RPMI7951 (cell line): ENCODE measurements around the gene MOCOS. TPM values are rescaled to one million over a fixed set of nuclear protein-coding genes. Genes with fewer than 3 reads are reported as not detected.
"Not testable (repeated sequence)": the region's sequence is repeated elsewhere in the genome, so short reads cannot be mapped to it uniquely, and the experiment has no call there.

Experiments used
- DNase-seq: peaks from one replicate; pipeline ENCODE4 v3.0.0-alpha.2; 2012; ENCODE audit warnings: low read depth
- total RNA-seq: library from RNA; depleted of rRNA; stranded (reverse); fragments of >200 nt; shearing (Covaris generic); gene quantifications from 2 replicates; pipeline ENCODE4 v1.2.3, GENCODE V29; 2014

Gene MOCOS
- total RNA-seq, 1 experiment from 2014 or later = 4.9 TPM

DNA sequence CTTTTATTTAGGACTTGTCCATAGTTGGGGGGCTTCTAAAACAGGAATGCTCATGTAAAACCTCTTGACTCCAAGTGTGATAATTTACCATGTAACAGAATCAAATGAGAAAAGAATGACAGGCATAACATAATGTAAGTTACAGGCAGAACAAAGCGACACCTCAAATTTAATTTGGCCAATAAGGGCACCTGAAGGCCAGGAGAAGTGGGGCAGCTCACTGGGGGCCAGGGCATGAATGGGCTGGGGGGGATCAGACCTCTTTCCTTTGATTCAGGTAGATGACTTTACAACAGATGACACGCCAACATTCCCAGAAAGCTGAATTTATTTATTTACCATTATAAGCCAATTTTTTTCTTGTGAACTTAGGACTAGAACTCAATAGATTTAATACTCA is 14.5 kb downstream of the MOCOS start:
- DNase-seq = no peak

DNA sequence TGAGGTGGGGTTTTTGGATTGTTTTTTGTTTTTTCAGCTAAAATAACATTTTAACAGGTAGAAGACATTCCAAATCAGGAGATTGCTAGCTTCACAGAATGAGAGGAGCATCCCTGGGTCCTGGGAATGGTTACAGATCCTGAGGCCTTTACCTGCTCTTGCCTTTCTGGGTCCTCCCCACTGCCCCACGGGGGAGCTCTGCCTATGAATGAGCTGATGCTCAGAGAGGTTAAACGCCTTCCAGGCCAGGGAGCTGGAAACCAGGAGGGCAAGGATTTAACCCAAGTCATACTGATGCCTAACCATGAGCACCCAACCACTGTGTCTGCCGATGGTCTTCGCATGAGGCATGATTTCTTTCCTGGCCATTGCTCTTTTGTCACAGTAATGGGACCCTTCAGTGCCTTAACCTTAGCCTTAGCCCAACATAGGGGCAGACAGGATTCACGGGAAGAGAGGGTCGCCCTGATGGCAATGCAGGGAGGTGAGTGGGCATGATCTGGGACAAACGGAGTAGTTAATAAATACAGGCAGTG is 16.1 kb downstream of the MOCOS start:
- DNase-seq = no peak

DNA sequence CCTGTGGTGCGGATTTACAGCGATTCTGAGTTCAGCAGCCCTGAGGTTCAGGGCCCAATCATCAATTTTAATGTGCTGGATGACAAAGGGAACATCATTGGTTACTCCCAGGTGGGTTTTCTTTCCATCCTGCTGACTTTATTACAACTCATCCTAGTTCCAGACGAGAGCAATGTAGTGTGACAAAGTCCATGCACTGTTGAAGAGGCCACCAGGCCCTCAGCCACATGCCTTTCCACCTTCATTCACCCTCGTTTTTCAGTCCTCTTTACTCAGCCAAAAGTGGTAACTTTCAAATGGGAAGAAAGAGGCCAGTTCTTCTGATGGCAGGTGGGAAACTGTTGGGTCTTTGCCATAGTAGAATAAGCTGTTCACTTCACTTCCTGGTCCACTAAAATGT is 17.9 kb downstream of the MOCOS start:
- DNase-seq = no peak

DNA sequence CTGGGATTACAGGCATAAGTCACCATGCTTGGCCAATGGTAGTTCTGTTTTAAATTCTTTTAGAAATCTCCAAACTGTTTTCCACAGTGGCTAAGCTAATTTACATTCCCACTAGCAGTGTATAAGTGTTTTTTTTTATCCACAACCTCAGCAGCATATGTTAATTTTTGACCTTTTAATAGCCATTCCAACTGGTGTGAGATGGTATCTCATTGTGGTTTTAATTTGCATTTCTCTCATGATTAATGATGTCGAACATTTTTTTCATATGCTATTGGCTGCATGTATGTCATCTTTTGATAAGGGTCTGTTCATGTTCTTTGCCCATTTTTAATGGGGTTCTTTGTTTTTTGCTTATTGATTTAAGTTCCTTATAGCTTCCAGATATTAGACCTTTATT is 20.0 kb downstream of the MOCOS start:
- DNase-seq = no peak

DNA sequence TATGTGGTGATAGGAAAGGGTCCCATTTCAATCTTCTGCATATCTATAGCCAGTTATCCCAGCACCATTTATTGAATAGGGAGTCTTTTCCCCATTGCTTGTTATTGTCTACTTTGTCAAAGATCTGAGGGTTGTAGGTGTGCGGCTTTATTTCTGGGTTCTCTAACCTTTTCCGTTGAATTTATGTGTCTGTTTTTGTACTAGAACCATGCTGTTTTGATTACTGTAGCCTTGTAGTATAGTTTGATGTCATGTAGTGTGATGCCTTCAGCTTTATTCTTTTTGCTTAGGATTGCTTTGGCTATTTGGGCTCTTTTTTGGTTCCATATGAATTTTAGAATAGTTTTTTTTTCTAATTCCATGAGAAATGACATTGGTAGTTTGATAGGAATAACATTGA is 20.7 kb downstream of the MOCOS start:
- not testable (repeated sequence) for DNase-seq

DNA sequence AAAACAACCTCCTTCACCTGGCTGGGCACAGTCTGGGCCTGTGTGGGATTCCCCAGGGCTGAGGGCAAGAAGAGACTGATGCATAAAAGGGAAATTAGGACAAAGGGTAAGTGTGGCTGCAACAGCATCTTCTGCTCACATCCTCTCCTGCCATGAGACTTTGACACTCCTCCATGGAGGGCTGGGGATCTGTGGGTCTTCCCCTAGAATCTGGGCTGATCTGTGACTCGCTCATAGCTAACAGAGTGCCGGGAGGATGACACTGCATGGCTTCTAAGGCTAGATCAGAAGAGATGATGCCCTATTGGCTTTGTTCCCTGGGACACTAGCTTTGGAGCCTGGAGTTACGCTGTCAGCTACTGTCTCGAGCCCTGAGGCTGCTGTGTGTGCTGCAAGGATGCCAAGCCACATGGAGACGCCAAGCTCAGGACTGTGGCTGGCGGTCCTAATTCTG is 24.3 kb downstream of the MOCOS start:
- DNase-seq = peak; percentile 77

DNA sequence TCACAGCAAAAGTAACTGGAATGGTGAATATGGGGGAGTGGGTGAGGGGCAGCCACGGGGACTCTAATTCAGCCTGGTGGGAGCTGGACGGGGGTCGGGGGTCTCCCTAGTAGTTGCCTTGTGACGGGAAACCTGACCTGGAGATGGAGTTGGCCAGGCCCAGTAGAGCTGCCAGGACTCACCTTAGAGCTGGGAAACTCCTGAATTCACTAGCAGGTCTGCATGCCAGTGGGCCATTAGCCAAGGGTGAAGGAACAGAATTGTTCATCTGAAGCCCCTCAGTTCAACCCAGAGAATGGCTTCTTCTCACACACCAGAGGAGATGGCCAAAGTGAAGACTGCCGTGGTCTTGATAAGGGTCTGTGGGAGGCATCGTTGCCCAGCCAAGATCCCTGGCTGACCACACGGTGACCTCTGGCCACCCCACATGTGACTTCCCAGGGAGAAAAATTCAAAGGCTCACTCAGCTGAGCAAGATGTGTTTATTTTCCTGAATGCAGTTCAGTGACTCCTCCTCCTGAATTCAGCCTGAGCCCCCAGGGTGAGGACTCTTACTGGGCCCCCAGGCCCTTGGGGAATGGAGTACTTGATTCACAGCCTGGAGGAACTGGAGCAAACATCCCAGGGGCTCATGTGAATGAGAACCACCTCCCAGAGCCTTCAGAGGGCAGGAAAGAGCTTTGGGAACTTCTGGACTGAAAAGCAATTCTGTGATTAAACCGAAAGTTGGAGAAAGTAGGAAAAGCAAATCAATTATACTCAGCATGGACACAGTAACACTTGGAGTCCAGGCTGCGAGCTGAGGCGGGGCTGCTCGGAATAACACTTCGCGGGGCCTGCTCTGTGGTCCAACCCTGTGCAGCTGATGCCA is 25.2 kb downstream of the MOCOS start:
- peak; percentile 28 for DNase-seq

DNA sequence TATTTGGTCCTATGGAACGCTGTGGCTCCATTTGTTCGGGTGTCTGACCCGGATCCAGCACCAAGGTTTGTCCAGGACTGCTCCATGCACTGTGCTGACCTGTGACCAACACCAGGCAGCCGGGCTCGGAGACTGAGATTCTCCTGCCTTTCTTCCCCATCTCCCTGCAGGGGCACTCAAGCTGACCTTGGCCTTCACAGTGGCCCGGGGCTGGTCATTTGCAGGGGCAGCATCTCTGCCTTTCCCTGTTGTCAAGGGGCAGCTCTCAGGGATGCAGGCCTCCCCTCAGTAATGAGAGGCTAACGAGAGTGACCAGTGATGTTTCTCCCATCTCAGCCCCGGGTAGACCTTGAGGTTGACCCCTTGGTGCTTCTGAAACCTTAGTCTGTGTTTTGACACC is 27.5 kb downstream of the MOCOS start:
- no peak for DNase-seq

DNA sequence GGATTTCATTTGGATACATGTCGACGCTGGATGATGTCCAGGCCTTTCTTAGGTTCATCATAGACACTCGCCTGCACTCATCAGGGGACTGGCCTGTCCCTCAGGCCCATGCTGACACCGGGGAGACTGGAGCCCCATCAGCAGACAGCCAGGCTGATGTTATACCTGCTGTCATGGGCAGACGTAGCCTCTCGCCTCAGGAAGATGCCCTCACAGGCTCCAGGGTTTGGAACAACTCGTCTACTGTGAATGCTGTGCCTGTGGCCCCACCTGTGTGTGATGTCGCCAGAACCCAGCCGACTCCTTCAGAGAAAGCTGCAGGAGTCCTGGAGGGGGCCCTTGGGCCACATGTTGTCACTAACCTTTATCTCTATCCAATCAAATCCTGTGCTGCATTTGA is 28.3 kb downstream of the MOCOS start:
- no peak for DNase-seq

DNA sequence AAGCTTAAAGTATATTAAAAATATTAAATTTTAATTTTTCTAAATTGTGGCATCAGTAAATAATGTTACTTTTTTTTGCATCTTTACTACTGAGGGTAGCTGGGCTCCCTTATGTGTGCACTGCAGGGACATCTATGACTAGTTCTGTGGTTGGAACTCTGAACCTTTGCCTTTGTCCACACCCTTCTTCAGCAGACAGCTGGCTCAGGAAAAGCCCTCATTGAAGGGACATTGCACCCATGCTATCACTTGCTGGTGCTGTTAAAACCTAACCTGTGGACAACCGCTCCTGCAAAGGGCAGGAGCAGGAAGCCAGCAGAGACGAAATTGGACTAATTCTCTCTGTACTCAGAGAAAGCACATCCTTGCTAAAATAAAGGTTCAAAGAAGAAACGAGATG is 30.1 kb downstream of the MOCOS start:
- no peak for DNase-seq

DNA sequence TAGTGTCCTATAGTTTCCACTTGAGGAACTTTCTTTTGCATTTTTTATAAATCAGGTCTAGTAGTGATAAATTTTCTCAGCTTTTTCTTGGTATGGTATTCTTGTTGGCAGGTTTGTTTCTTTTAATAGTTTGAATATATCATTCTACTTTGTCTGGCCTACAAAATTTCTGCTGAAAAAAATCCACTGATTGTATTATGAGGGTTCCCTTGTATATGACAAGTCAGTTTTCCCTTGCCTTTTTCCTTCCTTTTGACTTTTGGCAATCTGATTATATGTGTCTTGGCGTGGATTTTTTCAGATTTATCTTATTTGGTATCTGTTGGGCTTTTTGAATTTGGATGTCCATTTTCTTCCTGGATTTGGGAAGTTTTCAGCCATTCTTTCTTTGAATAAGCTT is 41.9 kb downstream of the MOCOS start:
- DNase-seq = no peak

DNA sequence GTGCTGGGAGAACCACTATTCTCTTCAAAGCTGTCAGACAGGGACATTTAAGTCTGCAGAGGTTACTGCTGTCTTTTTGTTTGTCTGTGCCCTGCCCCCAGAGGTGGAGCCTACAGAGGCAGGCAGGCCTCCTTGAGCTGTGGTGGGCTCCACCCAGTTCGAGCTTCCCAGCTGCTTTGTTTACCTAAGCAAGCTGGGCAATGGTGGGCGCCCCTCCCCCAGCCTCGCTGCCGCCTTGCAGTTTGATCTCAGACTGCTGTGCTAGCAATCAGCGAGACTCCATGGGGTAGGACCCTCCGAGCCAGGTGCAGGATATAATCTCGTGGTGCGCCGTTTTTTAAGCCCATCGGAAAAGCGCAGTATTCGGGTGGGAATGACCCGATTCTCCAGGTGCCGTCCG is 53.2 kb downstream of the MOCOS start:
- DNase-seq = not testable (repeated sequence)

DNA sequence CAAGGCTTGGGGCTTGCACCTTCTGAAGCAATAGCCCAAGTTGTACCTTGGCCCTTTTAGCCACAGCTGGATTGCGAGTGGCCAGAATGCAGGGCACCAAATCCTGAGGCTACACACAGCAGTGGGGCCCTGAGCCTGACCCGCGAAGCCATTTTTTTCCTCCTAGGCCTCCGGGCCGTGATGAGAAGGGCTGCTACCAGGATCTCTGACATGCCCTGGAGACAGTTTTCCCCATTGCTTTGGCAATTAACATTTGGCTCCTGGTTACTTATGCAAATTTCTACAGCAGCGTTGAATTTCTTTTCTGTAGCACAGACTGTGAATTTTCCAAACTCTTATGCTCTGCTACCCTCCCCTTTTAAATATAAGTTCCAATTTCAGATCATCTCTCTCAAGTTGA is 54.5 kb downstream of the MOCOS start:
- DNase-seq = no peak

DNA sequence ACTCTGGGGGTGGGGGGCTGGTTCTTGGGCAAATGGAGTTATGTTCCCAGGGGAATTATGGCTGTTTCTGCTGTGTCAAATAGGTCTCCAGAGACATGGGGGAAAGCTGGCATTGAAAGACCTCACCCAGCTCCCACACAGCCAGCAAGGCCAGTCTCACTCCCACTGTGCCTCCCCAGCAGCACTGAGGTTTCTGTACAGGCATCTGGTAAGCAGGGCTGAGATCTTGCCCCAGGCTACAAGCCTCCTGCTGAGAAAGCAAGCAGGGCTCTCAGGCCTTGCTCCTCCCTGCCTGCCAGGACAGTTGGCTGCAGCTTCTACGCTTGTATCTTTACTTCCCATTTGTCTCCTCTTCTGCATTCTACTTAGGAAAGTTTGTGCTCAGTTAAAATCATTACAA is 59.7 kb downstream of the MOCOS start:
- DNase-seq = peak; percentile 92

DNA sequence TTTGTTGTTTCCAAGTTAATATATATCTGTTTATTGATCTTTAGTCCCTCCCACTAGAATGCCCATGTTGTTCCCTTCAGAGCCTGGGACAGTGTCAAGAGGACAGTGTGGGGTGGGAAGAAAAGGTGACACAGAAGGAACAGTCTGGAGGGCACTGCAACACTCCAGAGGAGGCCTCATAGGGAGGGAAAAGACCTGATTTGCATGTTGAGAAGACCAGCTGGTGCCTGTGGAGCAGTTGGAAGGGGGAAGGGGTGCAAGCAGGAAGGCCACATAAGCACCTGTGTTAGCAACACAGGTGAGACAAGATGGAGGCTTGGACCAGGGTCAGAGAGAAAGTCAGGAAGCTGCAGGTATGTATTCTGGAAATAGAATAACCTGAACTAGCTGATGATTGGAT is 62.1 kb downstream of the MOCOS start:
- DNase-seq = no peak

DNA sequence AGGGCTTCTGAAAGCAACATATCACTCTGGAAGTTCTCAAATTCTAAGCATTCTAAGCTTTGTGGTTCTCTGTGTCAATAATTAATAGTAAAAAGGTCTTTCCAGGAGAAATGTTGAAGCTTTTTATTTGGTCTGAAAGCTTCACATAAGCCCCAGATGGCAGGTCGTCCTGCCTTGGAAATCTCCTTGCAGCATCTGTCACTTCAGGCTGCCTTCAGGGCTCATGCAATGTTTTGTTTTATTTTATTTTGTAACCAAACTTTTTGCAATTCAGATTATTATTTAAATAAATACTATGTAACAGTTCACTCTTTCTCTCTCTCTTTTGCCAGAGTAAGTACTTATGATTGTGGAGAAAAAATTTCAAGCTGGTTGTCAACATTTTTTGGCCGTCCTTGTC is 63.5 kb downstream of the MOCOS start:
- DNase-seq = no peak

DNA sequence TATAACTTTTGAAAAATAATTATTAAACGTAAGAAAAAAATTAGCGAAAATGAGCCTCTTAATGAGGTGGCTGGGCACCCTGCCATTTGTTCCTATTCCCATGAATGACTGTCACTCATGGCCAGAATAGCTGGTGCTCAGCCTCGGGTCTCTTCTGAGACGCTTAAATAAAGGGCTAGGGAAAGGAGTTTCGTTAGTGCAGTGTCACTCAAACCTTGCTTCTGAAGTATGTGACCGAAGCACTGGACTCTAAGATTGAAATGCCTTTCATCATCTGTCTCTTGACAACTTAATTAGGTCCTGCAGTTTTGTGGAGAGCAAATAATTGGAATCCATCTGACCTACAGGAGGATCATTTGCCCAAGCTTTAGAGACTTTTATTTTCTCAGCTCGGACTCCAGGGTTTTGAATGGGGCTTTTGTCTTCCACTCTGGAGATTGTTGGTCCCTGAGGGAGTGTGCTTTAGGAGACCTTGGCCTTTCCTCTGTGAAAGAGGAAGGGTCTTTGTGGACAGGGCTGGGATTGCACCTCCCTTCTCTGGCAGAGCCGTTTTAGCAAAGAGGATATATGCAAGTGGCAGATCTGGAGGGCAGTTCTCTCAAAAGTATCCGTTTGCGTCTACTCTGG is 67.9 kb downstream of the MOCOS start:
- no peak for DNase-seq

DNA sequence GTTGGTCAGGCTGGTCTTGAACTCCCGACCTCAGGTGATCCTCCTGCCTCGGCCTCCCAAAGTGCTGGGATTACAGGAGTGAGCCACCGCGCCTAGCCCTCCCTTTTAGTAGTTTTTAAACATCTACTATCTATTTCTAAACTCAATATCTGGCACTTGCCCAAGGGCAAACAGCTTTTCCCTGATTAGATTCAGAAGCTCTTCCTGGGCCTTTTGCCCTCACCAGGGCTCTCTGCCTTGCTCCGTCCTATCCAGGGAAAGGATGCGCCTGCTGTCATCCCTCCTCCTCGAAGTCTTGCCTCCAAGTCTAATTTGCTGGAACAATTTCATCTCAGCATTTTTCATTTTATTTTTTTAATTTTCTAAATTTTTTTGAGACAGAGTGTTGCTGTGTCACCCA is 68.8 kb downstream of the MOCOS start:
- DNase-seq = no peak

DNA sequence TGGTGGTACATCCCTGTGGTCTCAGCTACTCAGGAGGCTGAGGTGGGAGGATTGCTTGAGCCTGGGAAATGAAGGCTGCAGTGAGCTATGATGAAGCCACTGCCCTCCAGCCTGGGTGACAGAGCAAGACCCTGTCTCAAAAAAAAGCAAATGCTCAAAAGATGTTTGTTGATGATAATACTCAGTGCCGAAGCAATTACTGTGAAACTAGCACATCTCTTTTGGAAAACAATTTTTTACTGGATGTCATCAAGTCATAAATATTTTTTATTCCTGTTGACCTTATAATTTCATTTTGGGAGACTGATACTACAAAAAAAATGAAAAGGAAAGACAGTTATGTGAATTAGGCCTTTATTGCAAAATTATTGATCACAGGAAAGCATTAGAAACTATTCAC is 75.7 kb downstream of the MOCOS start:
- DNase-seq = no peak

DNA sequence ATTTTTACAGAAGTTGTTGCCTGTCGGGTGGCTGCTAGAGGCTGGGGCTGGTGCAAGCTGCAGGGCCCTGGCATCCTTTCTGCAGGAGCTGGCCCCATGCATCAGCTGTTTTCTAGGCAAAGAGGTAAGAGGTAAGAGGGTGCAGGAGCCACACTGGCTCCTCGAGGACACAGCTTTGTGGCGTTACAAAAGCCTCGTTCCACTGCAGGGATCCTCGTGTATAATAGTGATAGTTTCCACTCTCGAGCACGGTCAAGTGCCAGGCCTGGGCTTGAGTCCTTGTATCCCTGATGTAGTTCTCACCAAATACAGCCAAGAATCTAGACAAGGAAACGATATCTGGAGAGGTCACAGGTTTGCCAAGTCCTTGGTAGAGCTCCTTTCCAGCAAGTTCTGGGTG is 77.0 kb downstream of the MOCOS start:
- no peak for DNase-seq

DNA sequence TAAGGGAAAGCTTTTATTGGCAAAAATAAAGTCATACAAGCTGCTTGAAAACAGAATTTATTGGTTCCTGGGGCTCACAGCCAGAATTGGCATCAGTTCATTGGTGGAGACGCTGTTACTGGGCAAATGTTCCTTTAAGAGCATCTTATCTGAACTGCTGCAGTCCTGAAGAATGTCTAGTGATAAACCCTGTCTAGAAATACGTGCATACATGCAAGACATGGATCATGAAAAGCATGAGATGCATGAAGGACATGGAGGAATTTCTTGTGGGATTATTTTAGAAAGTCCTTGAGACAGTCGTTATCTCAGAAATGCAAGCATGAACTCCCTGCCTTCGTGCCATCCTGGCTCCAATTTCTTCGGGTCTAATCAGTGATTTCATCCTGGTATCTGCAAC is 77.7 kb downstream of the MOCOS start:
- no peak for DNase-seq

DNA sequence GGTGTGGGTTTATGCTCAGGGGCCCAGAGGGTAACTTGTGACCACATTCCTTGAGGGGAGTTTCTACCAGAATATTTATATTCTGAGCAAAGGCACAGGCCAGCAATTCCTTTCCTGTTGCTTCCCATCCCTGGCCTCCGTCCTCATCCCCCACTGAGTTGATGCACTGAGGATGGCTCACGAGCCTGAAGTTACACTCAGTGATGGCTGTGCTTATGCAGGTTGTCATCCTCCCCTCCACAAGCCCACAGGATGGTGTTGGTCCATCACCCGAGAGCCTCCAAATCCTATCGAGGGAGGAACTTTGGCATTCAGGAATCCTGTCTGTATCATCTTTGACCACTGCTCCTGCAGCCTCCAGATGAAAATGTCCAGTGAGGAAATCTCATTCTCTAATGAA is 81.9 kb downstream of the MOCOS start:
- no peak for DNase-seq

DNA sequence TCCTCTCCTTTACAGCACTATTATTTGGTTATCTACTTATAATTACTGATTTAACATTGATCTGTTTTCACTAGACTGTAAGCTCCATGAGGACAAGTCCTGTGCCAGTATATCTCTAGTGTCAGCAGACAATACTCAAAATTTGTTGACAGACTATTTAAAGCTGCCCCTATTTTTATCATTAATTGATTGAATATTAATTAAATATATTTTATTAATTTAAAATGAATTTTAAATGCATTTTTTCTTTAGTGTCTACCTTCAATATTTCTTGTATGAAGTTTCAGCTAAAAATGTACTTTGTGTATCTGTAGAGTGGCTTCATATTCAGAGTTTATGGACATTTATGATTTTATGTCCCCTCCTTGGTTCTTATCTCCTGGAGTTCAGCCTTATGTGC is 83.9 kb downstream of the MOCOS start:
- DNase-seq = no peak
